Activated naive CD8-positive, alpha-beta T cell treated with anti-CD3 and anti-CD28 coated beads, Interleukin-2, amount 50 U/mL, for 24 hours (primary cell): ENCODE results near the gene SESN2.
A peak's percentile ranks its signal among the peaks of the same experiment; 100 is the strongest.

Experiments
- ATAC-seq: fragments of 150-1000 bp; cut with Tn5 transposase; one replicate; pipeline ENCODE4 v1.10.0; 2021
- DNase-seq: peaks from one replicate; pipeline ENCODE4 v3.0.0; 2021
- H3K27ac Mint-ChIP-seq: one replicate; pipeline ENCODE4 v1.8.0; 2021; ENCODE audit warnings: mild to moderate bottlenecking, mixed read lengths
- H3K27me3 Mint-ChIP-seq: one replicate; pipeline ENCODE4 v1.8.0; 2021; ENCODE audit warnings: mixed read lengths
- H3K36me3 Mint-ChIP-seq: one replicate; pipeline ENCODE4 v1.8.0; 2021; ENCODE audit warnings: low read depth, mixed read lengths
- H3K4me1 Mint-ChIP-seq: one replicate; pipeline ENCODE4 v1.8.0; 2021; ENCODE audit warnings: mixed read lengths
- H3K4me3 Mint-ChIP-seq: one replicate; pipeline ENCODE4 v1.8.0; 2021; ENCODE audit warnings: mild to moderate bottlenecking, moderate library complexity, mixed read lengths
- H3K9me3 Mint-ChIP-seq: one replicate; pipeline ENCODE4 v1.8.0; 2021; ENCODE audit warnings: mixed read lengths

Gene SESN2

DNA sequence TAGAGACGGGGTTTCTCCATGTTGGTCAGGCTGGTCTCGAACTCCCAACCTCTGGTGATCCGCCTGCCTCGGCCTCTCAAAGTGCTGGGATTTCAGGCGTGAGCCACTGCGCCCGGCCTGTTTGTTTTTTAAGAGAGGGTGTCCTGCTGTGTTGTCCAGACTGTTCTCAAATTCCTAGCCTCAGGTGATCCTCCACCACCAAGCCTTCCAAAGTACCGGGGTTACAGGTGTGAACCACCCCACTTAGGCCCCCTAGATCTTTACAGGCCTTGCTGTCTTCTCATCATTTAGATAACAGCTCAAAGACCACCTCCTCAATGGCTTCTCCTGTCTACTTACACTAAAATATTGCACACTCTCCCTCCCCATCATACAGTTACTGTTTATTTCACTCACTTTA, 6.3 kb downstream of the SESN2 start:
- H3K4me3 Mint-ChIP-seq: no peak overlapping the region
- ATAC-seq: no peak
- peaks cover 15% of the 10 kb centered on the region for H3K36me3 Mint-ChIP-seq
- peaks cover 12% of the 10 kb centered on the region for H3K4me1 Mint-ChIP-seq
- H3K27ac Mint-ChIP-seq: no peak overlapping the region
- DNase-seq: no peak
- H3K27me3 Mint-ChIP-seq: peaks cover 2% of the 10 kb centered on the region
- no peaks in the 10 kb centered on the region for H3K9me3 Mint-ChIP-seq

GRCh38 chr1:28266920-28267322, 7.6 kb downstream of the SESN2 start:
- Mint-ChIP-seq H3K4me3 (no peak overlapping the region), H3K4me1 (peaks cover 3% of the 10 kb centered on the region), H3K27me3 (no peaks in the 10 kb centered on the region), H3K36me3 (peaks cover 11% of the 10 kb centered on the region), H3K27ac (no peak overlapping the region), H3K9me3 (no peaks in the 10 kb centered on the region)
- no peak for DNase-seq
- no peak for ATAC-seq

GRCh38 chr1:28267633-28268032, 8.3 kb downstream of the SESN2 start:
- Mint-ChIP-seq H3K27ac (no peak overlapping the region), H3K36me3 (peaks cover 12% of the 10 kb centered on the region), H3K9me3 (no peaks in the 10 kb centered on the region), H3K27me3 (no peaks in the 10 kb centered on the region), H3K4me1 (peaks cover 3% of the 10 kb centered on the region), H3K4me3 (no peak overlapping the region)
- DNase-seq: no peak
- no peak for ATAC-seq

GRCh38 chr1:28269529-28269928, 10.2 kb downstream of the SESN2 start:
- Mint-ChIP-seq H3K27me3 (no peaks in the 10 kb centered on the region), H3K9me3 (no peaks in the 10 kb centered on the region), H3K4me3 (no peak overlapping the region), H3K36me3 (peaks cover 10% of the 10 kb centered on the region), H3K4me1 (no peaks in the 10 kb centered on the region), H3K27ac (no peak overlapping the region)
- ATAC-seq (no peak), DNase-seq (no peak)

DNA sequence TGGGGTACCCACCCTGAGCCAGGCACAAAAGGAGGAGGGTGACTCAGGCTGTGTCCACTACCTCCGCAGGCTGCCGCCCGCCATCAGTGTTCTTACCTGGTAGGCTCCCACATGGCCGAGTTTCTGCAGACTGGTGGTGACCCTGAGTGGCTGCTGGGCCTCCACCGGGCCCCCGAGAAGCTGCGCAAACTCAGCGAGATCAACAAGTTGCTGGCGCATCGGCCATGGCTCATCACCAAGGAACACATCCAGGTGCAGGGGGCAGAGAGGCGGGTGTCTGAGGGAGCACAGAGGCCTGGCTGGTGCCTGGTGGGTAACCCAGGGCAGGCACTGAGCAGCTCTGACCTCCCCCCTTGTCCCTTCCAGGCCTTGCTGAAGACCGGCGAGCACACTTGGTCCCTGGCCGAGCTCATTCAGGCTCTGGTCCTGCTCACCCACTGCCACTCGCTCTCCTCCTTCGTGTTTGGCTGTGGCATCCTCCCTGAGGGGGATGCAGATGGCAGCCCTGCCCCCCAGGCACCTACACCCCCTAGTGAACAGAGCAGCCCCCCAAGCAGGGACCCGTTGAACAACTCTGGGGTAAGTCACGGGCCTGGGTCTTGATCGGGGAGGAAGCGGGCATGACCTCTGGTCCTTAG, 13.0 kb downstream of the SESN2 start:
- H3K4me3 Mint-ChIP-seq: no peak overlapping the region
- no peak for ATAC-seq

GRCh38 chr1:28273216-28273860, 14.0 kb downstream of the SESN2 start:
- Mint-ChIP-seq H3K4me3 (no peak overlapping the region), H3K27me3 (no peaks in the 10 kb centered on the region), H3K27ac (no peak overlapping the region), H3K36me3 (peaks cover 19% of the 10 kb centered on the region), H3K9me3 (no peaks in the 10 kb centered on the region), H3K4me1 (no peaks in the 10 kb centered on the region)
- DNase-seq (no peak), ATAC-seq (no peak)

More for the DNA sequence above, 13.0 kb downstream of the SESN2 start:
- DNase-seq: no peak
- H3K27me3 Mint-ChIP-seq: no peaks in the 10 kb centered on the region
- peaks cover 15% of the 10 kb centered on the region for H3K36me3 Mint-ChIP-seq
- no peak overlapping the region for H3K27ac Mint-ChIP-seq
- H3K4me1 Mint-ChIP-seq: no peaks in the 10 kb centered on the region
- H3K9me3 Mint-ChIP-seq: no peaks in the 10 kb centered on the region

GRCh38 chr1:28278763-28279162, 19.4 kb downstream of the SESN2 start:
- no peak overlapping the region for H3K4me3 Mint-ChIP-seq
- no peaks in the 10 kb centered on the region for H3K9me3 Mint-ChIP-seq
- DNase-seq (no peak), ATAC-seq (no peak)
- no peak overlapping the region for H3K27ac Mint-ChIP-seq
- no peaks in the 10 kb centered on the region for H3K27me3 Mint-ChIP-seq
- peaks cover 23% of the 10 kb centered on the region for H3K36me3 Mint-ChIP-seq
- no peaks in the 10 kb centered on the region for H3K4me1 Mint-ChIP-seq

DNA sequence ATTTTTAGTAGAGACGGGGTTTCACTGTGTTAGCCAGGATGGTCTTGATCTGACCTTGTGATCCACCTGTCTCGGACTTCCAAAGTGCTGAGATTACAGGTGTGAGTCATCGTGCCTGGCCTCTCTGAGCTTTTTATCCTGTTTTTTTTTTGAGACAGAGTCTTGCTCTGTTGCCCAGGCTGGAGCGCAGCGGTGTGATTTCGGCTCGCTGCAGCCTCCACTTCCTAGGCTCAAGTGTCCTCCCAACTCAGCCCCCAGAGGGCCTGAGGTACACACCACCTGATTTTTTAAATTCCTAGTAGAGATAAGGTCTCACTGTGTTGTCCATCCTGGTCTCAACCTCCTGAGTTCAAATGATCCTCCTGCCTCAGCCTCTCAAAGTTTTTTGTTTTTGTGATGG, 20.4 kb downstream of the SESN2 start:
- no peak for DNase-seq
- Mint-ChIP-seq H3K4me3 (no peak overlapping the region), H3K9me3 (no peaks in the 10 kb centered on the region), H3K27me3 (no peaks in the 10 kb centered on the region), H3K27ac (no peak overlapping the region), H3K36me3 (peaks cover 21% of the 10 kb centered on the region), H3K4me1 (no peaks in the 10 kb centered on the region)
- no peak for ATAC-seq

DNA sequence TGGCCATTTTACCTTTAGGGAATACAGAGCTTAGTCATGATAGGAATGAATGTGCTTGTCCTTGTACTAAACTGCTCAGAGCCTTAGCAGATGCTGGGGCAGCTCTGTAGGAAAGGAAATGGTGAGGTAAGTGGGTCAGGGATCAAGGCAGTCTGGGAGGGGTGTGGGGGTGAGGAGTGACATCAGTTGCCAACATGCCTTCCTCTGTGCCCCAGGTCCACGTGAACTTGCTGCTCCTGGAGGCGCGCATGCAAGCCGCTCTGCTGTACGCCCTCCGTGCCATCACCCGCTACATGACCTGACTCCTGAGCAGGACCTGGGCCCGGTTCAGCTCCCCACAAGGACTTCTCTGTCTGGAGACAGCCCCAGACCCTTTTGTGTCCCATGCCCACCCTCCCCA, 21.2 kb downstream of the SESN2 start:
- Mint-ChIP-seq H3K27me3 (no peaks in the 10 kb centered on the region), H3K4me3 (no peak overlapping the region), H3K27ac (peak overlapping the region; percentile 18), H3K36me3 (peaks cover 16% of the 10 kb centered on the region), H3K4me1 (no peaks in the 10 kb centered on the region), H3K9me3 (no peaks in the 10 kb centered on the region)
- no peak for ATAC-seq
- no peak for DNase-seq

- H3K4me3 Mint-ChIP-seq: no peak overlapping the region
- H3K4me1 Mint-ChIP-seq: no peaks in the 10 kb centered on the region
- no peak for ATAC-seq
- no peak for DNase-seq
- no peaks in the 10 kb centered on the region for H3K9me3 Mint-ChIP-seq
- H3K27ac Mint-ChIP-seq: no peak overlapping the region
- H3K36me3 Mint-ChIP-seq: peaks cover 16% of the 10 kb centered on the region
- no peaks in the 10 kb centered on the region for H3K27me3 Mint-ChIP-seq
Observed at GRCh38 chr1:28280977-28281381, 21.7 kb downstream of the SESN2 start.

- H3K27me3 Mint-ChIP-seq: no peaks in the 10 kb centered on the region
- no peak overlapping the region for H3K27ac Mint-ChIP-seq
- ATAC-seq (no peak), DNase-seq (no peak)
- H3K4me1 Mint-ChIP-seq: no peaks in the 10 kb centered on the region
- H3K9me3 Mint-ChIP-seq: no peaks in the 10 kb centered on the region
- H3K36me3 Mint-ChIP-seq: peaks cover 16% of the 10 kb centered on the region
- no peak overlapping the region for H3K4me3 Mint-ChIP-seq
Observed at GRCh38 chr1:28281608-28282425, 22.5 kb downstream of the SESN2 start.

GRCh38 chr1:28282426-28283407, 23.4 kb downstream of the SESN2 start:
- DNase-seq (no peak), ATAC-seq (no peak)
- H3K27me3 Mint-ChIP-seq: no peaks in the 10 kb centered on the region
- H3K36me3 Mint-ChIP-seq: peaks cover 12% of the 10 kb centered on the region
- no peak overlapping the region for H3K27ac Mint-ChIP-seq
- no peak overlapping the region for H3K4me3 Mint-ChIP-seq
- no peaks in the 10 kb centered on the region for H3K4me1 Mint-ChIP-seq
- H3K9me3 Mint-ChIP-seq: no peaks in the 10 kb centered on the region

DNA sequence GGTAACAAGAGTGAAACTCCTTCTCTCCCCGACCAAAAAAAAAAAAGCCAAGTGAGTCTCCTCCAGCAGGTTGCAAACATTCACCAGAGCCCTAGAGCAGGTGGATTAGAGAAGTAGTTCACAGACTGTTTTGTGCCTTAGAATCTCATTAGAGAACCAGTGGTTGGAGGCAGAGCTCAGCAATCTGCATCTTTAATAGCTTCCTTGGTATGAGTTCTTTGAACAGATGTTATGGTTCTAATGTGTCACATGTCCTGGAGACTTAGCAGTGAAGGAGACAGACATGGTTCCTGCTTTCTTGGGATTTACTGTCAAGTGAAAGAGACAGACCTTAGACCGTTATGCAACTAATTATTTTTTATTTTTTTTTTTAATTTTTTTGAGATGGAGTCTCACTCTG, 26.8 kb downstream of the SESN2 start:
- no peak overlapping the region for H3K27ac Mint-ChIP-seq
- H3K4me1 Mint-ChIP-seq: no peaks in the 10 kb centered on the region
- no peak overlapping the region for H3K4me3 Mint-ChIP-seq
- DNase-seq (no peak), ATAC-seq (no peak)
- no peaks in the 10 kb centered on the region for H3K9me3 Mint-ChIP-seq
- H3K36me3 Mint-ChIP-seq: peaks cover 4% of the 10 kb centered on the region
- no peaks in the 10 kb centered on the region for H3K27me3 Mint-ChIP-seq

- Mint-ChIP-seq H3K4me3 (no peak overlapping the region), H3K27ac (no peak overlapping the region), H3K4me1 (no peaks in the 10 kb centered on the region), H3K36me3 (no peaks in the 10 kb centered on the region), H3K9me3 (no peaks in the 10 kb centered on the region), H3K27me3 (no peaks in the 10 kb centered on the region)
- ATAC-seq (no peak), DNase-seq (no peak)
Observed at GRCh38 chr1:28288487-28288886, 29.2 kb downstream of the SESN2 start.
